VCaP (cell line): ENCODE measurements around the gene TM9SF3.

Experiments used
- H3K27ac ChIP-seq: fragments of 450-650 bp; 2 replicates; pipeline ENCODE4 v1.5.1; 2017
- TF ChIP-seq, protein P1 (sequence below): fragments of 450-650 bp; conservative IDR thresholded peaks from 2 replicates; pipeline ENCODE4 v1.5.1; 2017; ENCODE audit warnings: mild to moderate bottlenecking, moderate library complexity

TM9SF3 gene

DNA sequence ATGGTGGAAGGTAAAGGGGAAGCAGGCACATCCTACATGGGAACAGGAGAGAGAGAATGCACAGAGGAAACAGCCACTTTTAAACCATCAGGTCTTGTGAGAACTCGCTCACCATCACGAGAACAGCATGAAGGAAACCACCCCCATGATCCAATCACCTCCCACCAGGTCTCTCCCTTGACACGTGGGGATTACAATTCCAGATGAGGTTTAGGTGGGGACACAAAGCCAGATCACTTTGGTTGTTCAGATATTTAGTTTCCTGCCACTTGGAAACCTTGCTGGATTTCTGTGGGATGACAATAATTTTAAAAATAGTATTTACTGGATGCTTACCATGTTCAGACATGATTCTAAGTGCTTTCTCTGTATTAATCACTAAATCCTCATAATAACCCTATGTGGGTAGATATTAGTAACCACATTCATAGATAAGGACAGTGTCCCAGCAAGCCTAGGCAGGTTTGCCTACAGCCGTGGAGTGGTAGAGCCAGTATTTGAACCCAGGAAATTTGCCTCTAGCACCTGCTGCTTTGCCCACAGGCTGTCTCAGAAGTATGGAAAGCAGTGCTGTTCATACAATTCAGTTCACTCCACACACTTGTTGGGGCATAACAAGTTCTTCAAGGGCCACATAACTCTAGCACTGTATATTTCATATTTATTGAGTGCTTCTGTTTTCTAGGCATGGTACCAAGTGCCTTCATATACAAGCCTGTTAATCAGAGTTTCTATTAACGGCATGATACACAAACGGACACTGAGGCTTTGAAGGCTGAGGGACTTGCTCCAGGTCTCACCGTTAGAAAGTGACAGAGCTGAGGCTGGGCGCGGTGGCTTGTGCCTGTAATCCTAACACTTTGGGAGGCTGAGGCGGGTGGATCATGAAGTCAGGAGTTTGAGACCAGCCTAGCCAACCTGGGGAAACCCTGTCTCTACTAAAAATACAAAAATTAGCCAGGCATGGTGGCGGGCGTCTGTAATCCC is 81.4 kb downstream of the TM9SF3 start:
- TF ChIP-seq, protein P1, sequence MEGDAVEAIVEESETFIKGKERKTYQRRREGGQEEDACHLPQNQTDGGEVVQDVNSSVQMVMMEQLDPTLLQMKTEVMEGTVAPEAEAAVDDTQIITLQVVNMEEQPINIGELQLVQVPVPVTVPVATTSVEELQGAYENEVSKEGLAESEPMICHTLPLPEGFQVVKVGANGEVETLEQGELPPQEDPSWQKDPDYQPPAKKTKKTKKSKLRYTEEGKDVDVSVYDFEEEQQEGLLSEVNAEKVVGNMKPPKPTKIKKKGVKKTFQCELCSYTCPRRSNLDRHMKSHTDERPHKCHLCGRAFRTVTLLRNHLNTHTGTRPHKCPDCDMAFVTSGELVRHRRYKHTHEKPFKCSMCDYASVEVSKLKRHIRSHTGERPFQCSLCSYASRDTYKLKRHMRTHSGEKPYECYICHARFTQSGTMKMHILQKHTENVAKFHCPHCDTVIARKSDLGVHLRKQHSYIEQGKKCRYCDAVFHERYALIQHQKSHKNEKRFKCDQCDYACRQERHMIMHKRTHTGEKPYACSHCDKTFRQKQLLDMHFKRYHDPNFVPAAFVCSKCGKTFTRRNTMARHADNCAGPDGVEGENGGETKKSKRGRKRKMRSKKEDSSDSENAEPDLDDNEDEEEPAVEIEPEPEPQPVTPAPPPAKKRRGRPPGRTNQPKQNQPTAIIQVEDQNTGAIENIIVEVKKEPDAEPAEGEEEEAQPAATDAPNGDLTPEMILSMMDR, result no peak
- H3K27ac ChIP-seq, result no peak overlapping the region

DNA sequence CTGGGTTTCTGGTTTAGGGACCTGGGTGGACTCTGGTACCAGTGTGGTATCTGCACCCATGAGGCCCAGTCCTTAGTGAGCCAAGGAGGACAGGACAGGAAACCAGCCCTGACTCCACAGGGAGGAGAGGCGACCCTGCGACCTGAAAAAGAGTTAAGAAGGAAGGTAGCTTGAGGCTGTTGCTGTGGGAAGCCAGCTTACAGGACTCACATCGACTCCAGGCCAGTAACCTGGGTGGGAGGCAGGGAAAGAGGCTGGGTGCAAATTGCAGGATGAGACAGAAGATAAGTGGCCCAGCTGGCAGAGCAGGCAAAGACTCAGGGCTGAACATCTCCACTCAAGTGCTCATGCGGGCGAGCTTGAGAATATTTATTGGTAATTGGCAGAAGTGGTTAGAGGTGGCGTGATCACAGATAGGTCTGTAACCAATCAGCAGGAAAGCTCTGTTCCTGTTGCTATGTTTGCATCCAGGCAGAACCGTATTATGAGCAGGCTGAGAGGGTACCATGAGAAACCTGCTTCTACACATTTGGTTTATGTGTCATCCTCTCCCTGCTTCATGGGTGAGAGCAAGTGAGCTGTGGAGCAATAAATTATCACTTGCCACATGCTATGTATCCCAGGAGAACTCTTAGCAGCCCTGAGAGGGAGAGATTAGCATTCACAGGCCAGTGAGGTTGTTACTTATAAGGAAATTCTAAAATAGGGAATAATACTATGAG is 84.1 kb downstream of the TM9SF3 start:
- no peak overlapping the region for H3K27ac ChIP-seq
- TF ChIP-seq, protein P1, result no peak

DNA sequence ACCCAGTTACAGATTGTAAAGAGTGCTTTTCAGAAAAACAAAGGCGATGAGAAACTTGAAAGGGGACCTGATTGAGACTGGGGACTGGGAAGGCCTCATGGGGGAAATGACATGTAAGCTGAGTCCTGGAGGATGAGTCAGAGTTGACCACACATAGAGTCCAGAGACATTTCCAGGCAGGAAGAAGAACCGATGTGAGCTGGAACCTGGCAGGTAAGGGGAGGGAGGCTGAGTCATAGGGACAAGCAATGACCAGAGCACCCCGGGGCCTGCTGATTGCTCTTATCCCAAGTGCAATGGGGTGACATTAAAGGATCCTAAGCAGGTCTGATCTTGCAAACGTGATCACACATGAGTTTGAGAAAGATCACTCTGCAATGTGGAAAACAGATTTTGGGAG is 84.8 kb downstream of the TM9SF3 start:
- no peak overlapping the region for H3K27ac ChIP-seq
- TF ChIP-seq, protein P1, result no peak

DNA sequence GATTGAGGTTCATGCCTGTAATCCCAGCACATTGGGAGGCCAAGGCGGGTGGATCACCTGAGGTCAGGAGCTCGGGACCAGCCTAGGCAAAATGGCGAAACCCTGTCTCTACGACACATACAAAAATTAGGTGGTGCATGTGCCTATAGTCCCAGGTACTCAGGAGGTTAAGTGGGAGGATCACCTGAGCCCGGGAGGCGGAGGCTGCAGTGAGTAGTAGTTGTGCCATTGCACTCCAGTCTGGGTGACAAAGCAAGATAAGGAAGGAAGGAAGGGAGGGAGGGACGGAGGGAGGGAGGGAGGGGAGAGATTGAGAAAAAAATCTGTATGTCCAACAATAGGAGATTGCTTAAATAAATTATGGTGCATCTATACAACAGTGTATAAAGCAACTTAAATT is 86.3 kb downstream of the TM9SF3 start:
- TF ChIP-seq, protein P1, result no peak
- no peak overlapping the region for H3K27ac ChIP-seq

DNA sequence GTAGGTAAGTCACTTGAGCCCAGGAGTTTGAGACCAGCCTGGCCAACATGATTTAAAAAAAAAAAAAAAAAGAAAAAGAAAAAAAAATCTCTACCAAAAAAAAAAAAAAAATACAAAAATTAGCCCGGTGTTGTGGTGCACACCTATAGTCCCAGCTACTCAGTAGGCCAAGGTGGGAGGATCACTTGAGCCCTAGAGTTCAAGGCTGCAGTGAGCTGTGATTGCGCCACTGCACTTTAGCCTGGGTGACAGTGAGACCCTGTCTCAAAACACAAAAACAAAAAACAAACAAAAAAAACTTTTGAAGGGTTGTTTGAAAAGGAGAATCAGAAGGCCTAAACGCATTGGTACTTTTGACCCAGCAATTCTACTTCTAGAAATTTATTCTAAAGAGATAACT is 86.8 kb downstream of the TM9SF3 start:
- no peak overlapping the region for H3K27ac ChIP-seq
- TF ChIP-seq, protein P1, result no peak

DNA sequence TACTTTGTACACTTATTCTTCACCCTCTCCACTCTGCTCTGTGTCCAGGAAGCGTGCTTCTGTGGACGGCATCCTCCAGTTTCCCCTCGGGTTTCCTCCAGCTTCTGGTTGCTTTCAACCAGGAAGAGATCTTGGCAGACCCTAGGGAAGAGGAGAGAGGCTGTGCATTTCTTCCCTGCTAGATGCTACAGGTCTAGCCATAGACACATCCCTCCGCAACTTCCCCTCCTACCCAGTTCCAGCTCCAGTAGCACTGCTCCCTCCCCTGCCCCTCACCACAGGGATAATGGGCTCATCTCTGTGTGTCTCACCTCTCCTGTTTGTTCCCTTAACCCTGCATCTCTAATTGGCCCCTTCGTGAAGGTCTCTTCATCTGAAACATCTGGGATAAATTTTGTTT is 89.4 kb downstream of the TM9SF3 start:
- TF ChIP-seq, protein P1, result no peak
- no peak overlapping the region for H3K27ac ChIP-seq

DNA sequence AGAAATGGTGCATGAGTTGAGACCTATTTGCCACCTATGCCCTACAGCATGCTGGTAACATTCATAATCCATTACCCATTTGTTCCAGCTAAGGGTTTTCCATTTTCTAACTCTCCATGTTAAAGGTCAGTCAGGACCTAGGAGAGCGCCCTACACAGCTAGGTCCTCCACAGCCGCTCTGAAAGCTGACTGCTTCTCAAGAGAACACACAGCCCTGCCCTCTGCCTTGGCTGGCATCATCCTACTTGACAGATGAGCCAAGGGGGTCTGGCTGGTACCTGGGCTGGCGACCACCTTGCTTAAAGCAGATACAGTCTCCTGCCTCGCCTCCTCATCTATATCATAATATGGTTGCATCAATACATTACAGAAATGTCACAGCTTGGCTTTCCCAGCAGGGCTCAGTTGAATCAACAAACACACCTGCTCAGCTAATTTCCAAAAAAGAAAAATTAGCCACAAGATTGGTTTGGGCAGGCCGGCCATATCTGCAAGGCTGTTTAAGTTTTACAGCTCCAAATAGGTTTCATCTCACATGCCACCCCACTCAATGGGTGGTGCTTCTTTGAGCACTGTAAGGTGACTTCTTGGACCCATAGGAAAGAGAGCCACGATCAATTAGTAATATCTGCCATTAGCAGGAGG is 90.4 kb downstream of the TM9SF3 start:
- TF ChIP-seq, protein P1, result no peak
- no peak overlapping the region for H3K27ac ChIP-seq
